ENCODE results near the gene CYP4F22. TPM values are rescaled to one million over a fixed set of nuclear protein-coding genes. Genes with fewer than 3 reads are reported as not detected.

CYP4F22 gene
- total RNA-seq, 1 experiment from 2014 or later, result not detected

DNA sequence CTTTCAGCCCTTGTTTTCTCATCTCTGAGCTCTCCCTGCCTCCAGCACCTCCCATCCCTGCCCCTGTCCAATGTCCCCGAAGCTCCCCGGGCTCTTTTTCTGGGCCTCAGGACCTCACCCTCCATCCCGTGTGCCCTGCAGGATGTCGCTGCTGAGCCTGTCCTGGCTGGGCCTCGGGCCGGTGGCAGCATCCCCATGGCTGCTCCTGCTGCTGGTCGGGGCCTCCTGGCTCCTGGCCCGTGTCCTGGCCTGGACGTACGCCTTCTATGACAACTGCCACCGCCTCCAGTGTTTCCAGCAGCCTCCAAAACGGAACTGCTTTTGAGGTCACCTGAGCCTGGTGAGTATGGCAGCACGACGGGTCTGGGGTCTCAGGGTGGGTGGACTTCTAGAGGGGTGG, 55.6 kb downstream of the CYP4F22 start:
- no peaks in the 10 kb centered on the region for H3K4me1 ChIP-seq (ENCODE audit: insufficient read depth, low read length)
- no peaks in the 10 kb centered on the region for H4K20me1 ChIP-seq (ENCODE audit: control insufficient read depth, insufficient read depth, insufficient read length)
- H2AK5ac ChIP-seq (ENCODE audit: insufficient read length, low read length), result no peak overlapping the region
- H2BK12ac ChIP-seq (ENCODE audit: insufficient read length, low read depth, low read length), result no peak overlapping the region
- no peak overlapping the region for H3K4ac ChIP-seq (ENCODE audit: low read depth, low read length)
- peaks cover 2 to 19% (median 10%) of the 10 kb centered on the region in 3 experiments; a peak in 5 of 7 replicates for H3K36me3 Mint-ChIP-seq (ENCODE audit: insufficient read depth in 1 of 3, low read depth in 3 of 3)
- H3K9me3 Mint-ChIP-seq, result peaks cover 58 to 92% of the 10 kb centered on the region in 2 experiments
- H3K27ac Mint-ChIP-seq, result no peak overlapping the region; a peak in 1 of 7 replicates
- H2BK15ac ChIP-seq (ENCODE audit: low read depth, low read length), result no peak overlapping the region
- no peak overlapping the region for H2BK5ac ChIP-seq (ENCODE audit: insufficient read length, low read length)
- no peaks in the 10 kb centered on the region for H3K27me3 ChIP-seq (ENCODE audit: insufficient read depth, low read length)
- WGBS (ENCODE audit: extremely low coverage, insufficient read length, low lambda C conversion rate), result no CpG with 5 or more reads among the region's 14 CpGs
- DNase-seq, result no peak
- no peak overlapping the region for H3T11ph ChIP-seq (ENCODE audit: low read length)
- no peak overlapping the region for H3K18ac ChIP-seq (ENCODE audit: insufficient read length, low read depth, low read length)
- H3K27me3 Mint-ChIP-seq (ENCODE audit: low read depth), result peaks cover 3% of the 10 kb centered on the region
- H3K79me2 ChIP-seq (ENCODE audit: insufficient read depth, low read length), result no peaks in the 10 kb centered on the region
- H3K79me1 ChIP-seq (ENCODE audit: insufficient read depth, low read depth, low read length, poor library complexity, severe bottlenecking), result no peaks in the 10 kb centered on the region
- H4K5ac ChIP-seq (ENCODE audit: insufficient read length, low read depth, low read length), result no peak overlapping the region
- H2AFZ ChIP-seq (ENCODE audit: low read length), result no peak overlapping the region
- H3K56ac ChIP-seq (ENCODE audit: insufficient read length, low read depth, low read length), result no peak overlapping the region
- H3K14ac ChIP-seq (ENCODE audit: insufficient read depth, low read length), result no peak overlapping the region
- peaks cover 36% of the 10 kb centered on the region for H3K9me3 ChIP-seq (ENCODE audit: control insufficient read depth, low read depth, low read length)
- H3K4me2 ChIP-seq (ENCODE audit: insufficient read depth, insufficient read length, low read length), result no peak overlapping the region
- H4K91ac ChIP-seq (ENCODE audit: insufficient read length, low read depth, low read length), result no peak overlapping the region
- no peak overlapping the region for H3K9ac ChIP-seq (ENCODE audit: extremely low read depth, insufficient read length, low read length)
- H3K27ac ChIP-seq (ENCODE audit: insufficient read length, low read depth, low read length), result no peak overlapping the region
- no peak for TF ChIP-seq CTCF (conservative IDR thresholded peaks at IDR 0.05)
- H2BK120ac ChIP-seq (ENCODE audit: low read depth, low read length, poor library complexity, severe bottlenecking), result no peak overlapping the region
- H3K4me1 Mint-ChIP-seq, result no peaks in the 10 kb centered on the region
- no peak overlapping the region for H3K23ac ChIP-seq (ENCODE audit: insufficient read length, low read depth, low read length)
- no peaks in the 10 kb centered on the region for H3K23me2 ChIP-seq (ENCODE audit: insufficient read length, low read depth, low read length, poor library complexity, severe bottlenecking)
- no peak overlapping the region; a peak in 1 of 5 replicates for H3K4me3 Mint-ChIP-seq
- H2BK20ac ChIP-seq (ENCODE audit: low read depth, low read length, poor library complexity, severe bottlenecking), result no peak overlapping the region
- H4K8ac ChIP-seq (replicated peaks; ENCODE audit: insufficient read length, low read depth, low read length), result no peak overlapping the region
